ENCODE data around the gene TLCD3B. TPM values are rescaled to one million over a fixed set of nuclear protein-coding genes. Genes with fewer than 3 reads are reported as not detected.

The TLCD3B gene
- total RNA-seq, 3 donors from 2014 or later (not counting 1 experiment from before 2014, with no cell fraction given): 0.88 to 2.0 (median 1.7) TPM

DNA sequence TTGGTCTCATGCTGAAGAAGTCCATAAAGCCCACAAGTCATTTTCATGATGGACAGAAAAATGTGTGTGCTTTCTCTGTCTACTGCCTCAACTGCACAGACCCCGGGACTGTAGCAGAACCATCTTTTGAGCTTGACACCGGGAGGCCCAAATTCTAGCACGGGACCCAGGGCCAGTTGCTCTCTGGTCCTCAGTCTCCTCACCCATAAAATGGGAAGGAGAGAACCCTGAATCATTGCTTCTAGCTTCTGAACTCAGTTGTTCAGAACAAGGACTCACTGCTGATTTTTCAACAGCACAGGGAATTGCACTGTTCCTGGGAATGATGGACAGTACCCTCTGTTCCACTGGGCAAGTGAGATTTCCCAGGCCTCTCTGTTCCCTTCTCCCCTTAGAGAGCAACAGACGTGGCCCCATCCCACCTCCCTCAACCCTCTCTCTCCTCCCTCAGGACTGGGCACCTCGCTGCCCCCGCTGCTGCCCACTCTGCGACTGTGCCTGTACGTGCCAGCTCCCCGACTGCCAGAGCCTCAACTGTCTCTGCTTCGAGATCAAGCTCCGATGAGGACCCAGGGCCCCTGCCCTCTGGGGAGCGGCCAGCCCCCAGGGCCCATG lies 32.3 kb upstream of the TLCD3B start:
- H3K36me3 ChIP-seq (ENCODE audit: control insufficient read depth, insufficient read depth, low read length): peaks cover 12% of the 10 kb centered on the region
- 58% methylated on average over 12 of the region's 12 CpGs for WGBS (ENCODE audit: insufficient coverage)
- peaks cover 27 to 41% of the 10 kb centered on the region in 2 donors for H3K4me1 Mint-ChIP-seq
- no peak overlapping the region for H3K4me3 ChIP-seq (ENCODE audit: low read length)
- no peak for ATAC-seq
- H3K27ac ChIP-seq (ENCODE audit: low read length): peak overlapping the region; percentile 79
- H3K27me3 Mint-ChIP-seq (ENCODE audit: low read depth in 2 of 2): no peaks in the 10 kb centered on the region
- no peaks in the 10 kb centered on the region for H3K36me3 Mint-ChIP-seq
- intact Hi-C loops (cut with micrococcal nuclease): loop anchor here (10.0 kb wide), 1 partner anchor 341 kb away; the partner anchor contains the start of gene ZNF771
- peak overlapping the region; percentile 94 to 98 for H3K27ac Mint-ChIP-seq
- H3K9me3 Mint-ChIP-seq: no peaks in the 10 kb centered on the region
- no peaks in the 10 kb centered on the region for H3K27me3 ChIP-seq (ENCODE audit: control insufficient read depth, insufficient read depth, low read length)
- no peaks in the 10 kb centered on the region for H3K9me3 ChIP-seq (ENCODE audit: control insufficient read depth, insufficient read depth, low read length)
- TF ChIP-seq, protein P1, sequence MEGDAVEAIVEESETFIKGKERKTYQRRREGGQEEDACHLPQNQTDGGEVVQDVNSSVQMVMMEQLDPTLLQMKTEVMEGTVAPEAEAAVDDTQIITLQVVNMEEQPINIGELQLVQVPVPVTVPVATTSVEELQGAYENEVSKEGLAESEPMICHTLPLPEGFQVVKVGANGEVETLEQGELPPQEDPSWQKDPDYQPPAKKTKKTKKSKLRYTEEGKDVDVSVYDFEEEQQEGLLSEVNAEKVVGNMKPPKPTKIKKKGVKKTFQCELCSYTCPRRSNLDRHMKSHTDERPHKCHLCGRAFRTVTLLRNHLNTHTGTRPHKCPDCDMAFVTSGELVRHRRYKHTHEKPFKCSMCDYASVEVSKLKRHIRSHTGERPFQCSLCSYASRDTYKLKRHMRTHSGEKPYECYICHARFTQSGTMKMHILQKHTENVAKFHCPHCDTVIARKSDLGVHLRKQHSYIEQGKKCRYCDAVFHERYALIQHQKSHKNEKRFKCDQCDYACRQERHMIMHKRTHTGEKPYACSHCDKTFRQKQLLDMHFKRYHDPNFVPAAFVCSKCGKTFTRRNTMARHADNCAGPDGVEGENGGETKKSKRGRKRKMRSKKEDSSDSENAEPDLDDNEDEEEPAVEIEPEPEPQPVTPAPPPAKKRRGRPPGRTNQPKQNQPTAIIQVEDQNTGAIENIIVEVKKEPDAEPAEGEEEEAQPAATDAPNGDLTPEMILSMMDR (IDR thresholded peaks at IDR 0.05): no peak
- peak overlapping the region; percentile 98 for H3K4me3 Mint-ChIP-seq
- H3K4me1 ChIP-seq (ENCODE audit: control insufficient read depth, insufficient read depth, low read length): peaks cover 35% of the 10 kb centered on the region
- DNase-seq: no peak

DNA sequence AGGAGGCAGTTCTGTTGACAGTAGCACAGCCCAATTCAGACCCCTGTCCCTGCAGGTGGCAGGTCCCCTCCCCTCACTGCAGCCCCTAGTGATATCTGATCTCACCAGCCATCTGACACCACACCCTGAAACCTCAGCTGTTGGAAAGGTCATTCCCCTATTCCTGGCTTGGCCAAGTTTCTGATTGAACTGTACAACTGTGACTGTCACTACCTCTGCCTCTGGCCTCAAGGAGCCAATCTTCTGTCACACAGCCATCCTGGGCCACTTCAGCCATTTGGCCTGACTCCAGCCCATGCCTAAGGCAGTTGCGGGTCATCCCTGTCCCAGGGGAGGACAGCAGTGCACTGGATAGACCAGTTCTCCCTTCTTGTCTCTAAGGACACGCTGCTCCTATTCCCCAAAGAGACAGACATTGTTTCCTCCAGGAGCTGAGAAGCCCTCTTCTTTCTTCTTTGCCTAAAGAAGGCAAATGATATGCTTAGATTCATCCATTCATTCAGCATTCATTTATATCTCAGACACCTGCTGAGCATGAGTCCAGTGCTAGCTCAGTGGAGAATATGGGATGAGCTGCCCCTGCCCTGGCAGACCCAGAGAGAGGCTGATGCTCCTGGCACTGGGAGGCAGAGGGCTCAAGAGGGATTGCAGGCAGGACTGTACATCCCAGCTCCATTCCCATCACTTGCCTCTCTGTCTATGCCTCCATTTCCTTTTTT lies 29.9 kb upstream of the TLCD3B start:
- WGBS (ENCODE audit: insufficient coverage): 95% methylated on average over 2 of the region's 2 CpGs
- no peaks in the 10 kb centered on the region for H3K27me3 Mint-ChIP-seq (ENCODE audit: low read depth in 2 of 2)
- no peak for ATAC-seq
- H3K4me1 ChIP-seq (ENCODE audit: control insufficient read depth, insufficient read depth, low read length): peaks cover 17% of the 10 kb centered on the region
- H3K27ac Mint-ChIP-seq: no peak overlapping the region
- no peaks in the 10 kb centered on the region for H3K36me3 ChIP-seq (ENCODE audit: control insufficient read depth, insufficient read depth, low read length)
- H3K4me3 ChIP-seq (ENCODE audit: low read length): no peak overlapping the region
- DNase-seq: no peak
- TF ChIP-seq, protein P1 (IDR thresholded peaks at IDR 0.05): no peak
- H3K9me3 Mint-ChIP-seq: no peaks in the 10 kb centered on the region
- H3K4me3 Mint-ChIP-seq: no peak overlapping the region
- peaks cover 11 to 21% of the 10 kb centered on the region in 2 donors for H3K4me1 Mint-ChIP-seq
- H3K27me3 ChIP-seq (ENCODE audit: control insufficient read depth, insufficient read depth, low read length): no peaks in the 10 kb centered on the region
- H3K27ac ChIP-seq (ENCODE audit: low read length): no peak overlapping the region
- no peaks in the 10 kb centered on the region for H3K36me3 Mint-ChIP-seq
- intact Hi-C loops (cut with micrococcal nuclease): loop anchor here (10.0 kb wide), 1 partner anchor 344 kb away; the partner anchor contains the start of gene ZNF771
- H3K9me3 ChIP-seq (ENCODE audit: control insufficient read depth, insufficient read depth, low read length): no peaks in the 10 kb centered on the region

DNA sequence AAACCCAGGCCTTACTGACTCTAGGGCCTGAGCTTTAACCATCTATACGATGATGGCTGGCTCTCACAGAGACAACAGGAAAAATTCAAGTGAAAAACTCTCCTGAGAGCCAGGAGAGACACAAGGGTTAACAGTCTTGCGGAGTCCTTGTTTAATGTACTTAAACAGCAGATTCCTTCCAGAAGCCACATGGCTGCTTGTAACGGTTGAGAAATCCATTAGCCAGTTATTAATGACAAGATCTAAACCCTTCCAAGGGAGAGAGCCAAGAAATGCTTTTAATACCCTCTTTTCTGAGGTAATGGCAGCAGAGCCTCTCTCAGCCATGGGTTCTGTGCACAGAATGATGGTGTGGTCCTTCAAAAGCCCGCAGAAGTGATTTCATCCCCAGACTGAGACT lies 29.3 kb upstream of the TLCD3B start:
- Mint-ChIP-seq H3K9me3 (no peaks in the 10 kb centered on the region), H3K27me3 (ENCODE audit: low read depth in 2 of 2) (no peaks in the 10 kb centered on the region), H3K4me3 (no peak overlapping the region), H3K4me1 (peaks cover 11 to 17% of the 10 kb centered on the region in 2 donors), H3K36me3 (no peaks in the 10 kb centered on the region), H3K27ac (no peak overlapping the region)
- intact Hi-C loops (cut with micrococcal nuclease): loop anchor here (10.0 kb wide), 1 partner anchor 344 kb away; the partner anchor contains the start of gene ZNF771
- WGBS (ENCODE audit: insufficient coverage): 91% methylated on average over 4 of the region's 4 CpGs
- Histone ChIP-seq H3K27ac (ENCODE audit: low read length) (no peak overlapping the region), H3K36me3 (ENCODE audit: control insufficient read depth, insufficient read depth, low read length) (no peaks in the 10 kb centered on the region), H3K4me1 (ENCODE audit: control insufficient read depth, insufficient read depth, low read length) (peaks cover 16% of the 10 kb centered on the region), H3K4me3 (ENCODE audit: low read length) (no peak overlapping the region), H3K9me3 (ENCODE audit: control insufficient read depth, insufficient read depth, low read length) (no peaks in the 10 kb centered on the region), H3K27me3 (ENCODE audit: control insufficient read depth, insufficient read depth, low read length) (no peaks in the 10 kb centered on the region)
- TF ChIP-seq, protein P1 (IDR thresholded peaks at IDR 0.05): no peak
- ATAC-seq (no peak), DNase-seq (no peak)

All from natural killer cell (primary cell).